H9 (cell line): ENCODE measurements around the gene CCDC187. TPM values are rescaled to one million over a fixed set of nuclear protein-coding genes. Genes with fewer than 3 reads are reported as not detected.
A peak's percentile ranks its signal among the peaks of the same experiment; 100 is the strongest.

Experiments used
- DNase-seq: peaks from one replicate; pipeline ENCODE4 v3.0.0-alpha.2; 2017
- H2AFZ ChIP-seq: one replicate; pipeline ENCODE4 v1.6.1; 2013; ENCODE audit warnings: mild to moderate bottlenecking, low read length, control low read depth, moderate library complexity
- H2AK5ac ChIP-seq: 2 replicates; pipeline ENCODE4 v1.6.1; 2013; ENCODE audit warnings: low read length, control low read depth, mixed read lengths; ENCODE audit not compliant: insufficient read length
- H2BK120ac ChIP-seq: one replicate; pipeline ENCODE4 v1.6.1; 2013; ENCODE audit warnings: low read depth, mild to moderate bottlenecking, low read length, control low read depth, inconsistent platforms; ENCODE audit not compliant: poor library complexity, severe bottlenecking
- H2BK12ac ChIP-seq: 2 replicates; pipeline ENCODE4 v1.6.1; 2013; ENCODE audit warnings: low read length, control low read depth, mixed read lengths, low read depth; ENCODE audit not compliant: insufficient read length
- H2BK15ac ChIP-seq: 2 replicates; pipeline ENCODE4 v1.6.1; 2013; ENCODE audit warnings: low read depth, low read length, control low read depth
- H2BK20ac ChIP-seq: one replicate; pipeline ENCODE4 v1.6.1; 2013; ENCODE audit warnings: low read depth, mild to moderate bottlenecking, low read length, control low read depth, inconsistent platforms; ENCODE audit not compliant: poor library complexity, severe bottlenecking
- H2BK5ac ChIP-seq: 2 replicates; pipeline ENCODE4 v1.6.1; 2013; ENCODE audit warnings: low read length, control low read depth, mixed read lengths; ENCODE audit not compliant: insufficient read length
- H3K14ac ChIP-seq: 2 replicates; pipeline ENCODE4 v1.6.1; 2013; ENCODE audit warnings: low read length, control low read depth; ENCODE audit not compliant: insufficient read depth
- H3K18ac ChIP-seq: 2 replicates; pipeline ENCODE4 v1.6.1; 2013; ENCODE audit warnings: low read depth, mild to moderate bottlenecking, mixed read lengths, low read length, control low read depth; ENCODE audit not compliant: insufficient read length
- H3K23ac ChIP-seq: 2 replicates; pipeline ENCODE4 v1.6.1; 2013; ENCODE audit warnings: low read length, control low read depth, mixed read lengths, low read depth; ENCODE audit not compliant: insufficient read length
- H3K23me2 ChIP-seq: 2 replicates; pipeline ENCODE4 v1.6.1; 2013; ENCODE audit warnings: low read depth, mild to moderate bottlenecking, mixed read lengths, low read length, control low read depth; ENCODE audit not compliant: insufficient read length, poor library complexity, severe bottlenecking
- H3K27ac ChIP-seq: 2 replicates; pipeline ENCODE4 v1.5.1; 2013; ENCODE audit warnings: low read length, control low read depth, mixed read lengths, low read depth; ENCODE audit not compliant: insufficient read length
- H3K27me3 ChIP-seq: 2 replicates; pipeline ENCODE4 v1.6.1; 2013; ENCODE audit warnings: low read length, control low read depth, inconsistent platforms; ENCODE audit not compliant: insufficient read depth
- H3K4ac ChIP-seq: 2 replicates; pipeline ENCODE4 v1.6.1; 2013; ENCODE audit warnings: low read depth, mild to moderate bottlenecking, control low read depth, inconsistent platforms, low read length, moderate library complexity
- H3K4me1 ChIP-seq: 2 replicates; pipeline ENCODE4 v1.6.1; 2013; ENCODE audit warnings: low read length, control low read depth, inconsistent platforms; ENCODE audit not compliant: insufficient read depth
- H3K4me2 ChIP-seq: 2 replicates; pipeline ENCODE4 v1.6.1; 2013; ENCODE audit warnings: low read length, control low read depth, mixed read lengths; ENCODE audit not compliant: insufficient read length, insufficient read depth
- H3K56ac ChIP-seq: 2 replicates; pipeline ENCODE4 v1.6.1; 2013; ENCODE audit warnings: low read depth, mild to moderate bottlenecking, mixed read lengths, low read length, control low read depth; ENCODE audit not compliant: insufficient read length
- H3K79me1 ChIP-seq: 2 replicates; pipeline ENCODE4 v1.6.1; 2013; ENCODE audit warnings: low read depth, mild to moderate bottlenecking, moderate library complexity, low read length, control low read depth, inconsistent platforms; ENCODE audit not compliant: insufficient read depth, poor library complexity, severe bottlenecking
- H3K79me2 ChIP-seq: 2 replicates; pipeline ENCODE4 v1.6.1; 2013; ENCODE audit warnings: low read length, control low read depth, inconsistent platforms; ENCODE audit not compliant: insufficient read depth
- H3K9ac ChIP-seq: 2 replicates; pipeline ENCODE4 v1.6.1; 2013; ENCODE audit warnings: low read length, control low read depth, mixed read lengths; ENCODE audit not compliant: insufficient read length; ENCODE audit errors: extremely low read depth
- H3K9me3 ChIP-seq: one replicate; pipeline ENCODE4 v1.6.1; 2013; ENCODE audit warnings: low read depth, low read length, inconsistent platforms; ENCODE audit not compliant: control insufficient read depth
- H3T11ph ChIP-seq: one replicate; pipeline ENCODE4 v1.6.1; 2013; ENCODE audit warnings: mild to moderate bottlenecking, low read length, control low read depth, inconsistent platforms
- H4K20me1 ChIP-seq: one replicate; pipeline ENCODE4 v1.6.1; 2013; ENCODE audit not compliant: control insufficient read depth, insufficient read length, insufficient read depth
- H4K5ac ChIP-seq: 2 replicates; pipeline ENCODE4 v1.6.1; 2013; ENCODE audit warnings: low read depth, mild to moderate bottlenecking, mixed read lengths, low read length, control low read depth; ENCODE audit not compliant: insufficient read length
- H4K8ac ChIP-seq: replicated peaks from 2 replicates; pipeline ENCODE4 v1.6.1; 2013; ENCODE audit warnings: low read length, control low read depth, mixed read lengths, low read depth; ENCODE audit not compliant: insufficient read length
- H4K91ac ChIP-seq: 2 replicates; pipeline ENCODE4 v1.6.1; 2013; ENCODE audit warnings: low read depth, mild to moderate bottlenecking, moderate library complexity, mixed read lengths, low read length, control low read depth; ENCODE audit not compliant: insufficient read length
- H3K27ac Mint-ChIP-seq, 3 experiments: 2 replicates in 2 of 3; 3 replicates in 1 of 3; pipeline ENCODE4 v1.8.0; 2020 to 2021; ENCODE audit warnings: mixed read lengths in 3 of 3, mild to moderate bottlenecking in 1 of 3, moderate library complexity in 1 of 3
- H3K27me3 Mint-ChIP-seq: 2 replicates; pipeline ENCODE4 v1.8.0; 2021; ENCODE audit warnings: low read depth, mild to moderate bottlenecking, moderate library complexity, mixed read lengths
- H3K36me3 Mint-ChIP-seq, 3 experiments: 2 replicates in 2 of 3; 3 replicates in 1 of 3; pipeline ENCODE4 v1.8.0; 2020 to 2021; ENCODE audit warnings: low read depth in 3 of 3, mixed read lengths in 3 of 3; ENCODE audit not compliant: insufficient read depth in 1 of 3
- H3K4me1 Mint-ChIP-seq, 2 experiments: 2 replicates each; pipeline ENCODE4 v1.8.0; 2020; ENCODE audit warnings: mixed read lengths in 2 of 2
- H3K4me3 Mint-ChIP-seq, 2 experiments: 2 replicates in 1 of 2; 3 replicates in 1 of 2; pipeline ENCODE4 v1.8.0; 2020 to 2021; ENCODE audit warnings: mild to moderate bottlenecking in 2 of 2, mixed read lengths in 2 of 2, moderate library complexity in 1 of 2
- H3K9me3 Mint-ChIP-seq, 2 experiments: 2 replicates in 1 of 2; 3 replicates in 1 of 2; pipeline ENCODE4 v1.8.0; 2020; ENCODE audit warnings: mild to moderate bottlenecking in 2 of 2, mixed read lengths in 2 of 2, moderate library complexity in 1 of 2
- CTCF ChIP-seq: fragments of 200-600 bp; sonication (generic); conservative IDR thresholded peaks from 3 replicates; pipeline ENCODE4 v1.8.0; 2021; ENCODE audit warnings: antibody characterized with exemption, mild to moderate bottlenecking
- WGBS: extraction: QIAGEN DNeasy Blood & Tissue Kit; methylation state at CpG from one replicate; pipeline ENCODE4 v1.1.7; 2013; ENCODE audit warnings: missing lambda C conversion rate, low lambda C conversion rate, mixed read lengths; ENCODE audit not compliant: insufficient read length; ENCODE audit errors: extremely low coverage; 5-methylcytosine and 5-hydroxymethylcytosine counted together
- total RNA-seq: library from RNA; stranded (reverse); gene quantifications from 2 replicates; pipeline ENCODE4 v1.2.1, GENCODE V29; 2021

Gene CCDC187
- total RNA-seq, 1 experiment from 2014 or later, result 0.07 TPM

- no peak overlapping the region for H2BK15ac ChIP-seq
- no peak overlapping the region for H4K5ac ChIP-seq
- H4K20me1 ChIP-seq, result peaks cover under 1% of the 10 kb centered on the region
- no peak for DNase-seq
- no CpG with 5 or more reads among the region's 21 CpGs for WGBS
- H3K9ac ChIP-seq, result no peak overlapping the region
- no peak overlapping the region for H3K18ac ChIP-seq
- no peak for TF ChIP-seq CTCF
- no peak overlapping the region for H2BK120ac ChIP-seq
- H2BK12ac ChIP-seq, result no peak overlapping the region
- no peak overlapping the region for H4K91ac ChIP-seq
- no peak overlapping the region for H3K23ac ChIP-seq
- no peak overlapping the region for H3T11ph ChIP-seq
- H2AK5ac ChIP-seq, result no peak overlapping the region
- no peak overlapping the region for H2BK5ac ChIP-seq
- Mint-ChIP-seq H3K9me3 (no peaks in the 10 kb centered on the region), H3K36me3 (peaks cover 11 to 28% (median 21%) of the 10 kb centered on the region in 3 experiments), H3K4me3 (no peak overlapping the region), H3K4me1 (peaks cover 13 to 15% of the 10 kb centered on the region in 2 experiments), H3K27ac (peak overlapping the region in 2 of 3 experiments; percentile 75 to 89; a peak in 4 of 7 replicates), H3K27me3 (no peaks in the 10 kb centered on the region)
- no peak overlapping the region for H2BK20ac ChIP-seq
- H3K4me2 ChIP-seq, result no peak overlapping the region
- H3K23me2 ChIP-seq, result no peaks in the 10 kb centered on the region
- peaks cover 9% of the 10 kb centered on the region; the same call in 1 of the 2 replicates for H3K79me2 ChIP-seq
- H4K8ac ChIP-seq, result no peak overlapping the region
- no peaks in the 10 kb centered on the region for H3K27me3 ChIP-seq
- no peak overlapping the region for H2AFZ ChIP-seq
- no peaks in the 10 kb centered on the region for H3K9me3 ChIP-seq
- H3K79me1 ChIP-seq, result peaks cover 6% of the 10 kb centered on the region
- no peak overlapping the region for H3K56ac ChIP-seq
- no peak overlapping the region for H3K27ac ChIP-seq
- H3K14ac ChIP-seq, result no peak overlapping the region
- no peak overlapping the region for H3K4ac ChIP-seq
- no peaks in the 10 kb centered on the region for H3K4me1 ChIP-seq
These were observed 69.3 kb downstream of the CCDC187 start for GRCh38 chr9:136234597-136234996.
